GM21360 (cell line): Measurements from ENCODE around the gene MYT1.
"Not testable (repeated sequence)": the region's sequence is repeated elsewhere in the genome, so short reads cannot be mapped to it uniquely, and the experiment has no call there.

ENCODE experiments used
- ATAC-seq: cut with Tn5 transposase; IDR thresholded peaks from one replicate; pipeline ENCODE4 v1.9.1; 2021; ENCODE audit warnings: mild to moderate bottlenecking, moderate library complexity; ENCODE audit not compliant: unreplicated experiment

Gene MYT1

GRCh38 chr20:64164123-64164836 is at the start of gene MYT1:
Gene MYT1 (plus strand): TSS chr20:64164452. CDS start chr20:64198862, 34,410 bp downstream.
- no peak for ATAC-seq

GRCh38 chr20:64115171-64115911 is 48.9 kb upstream of the MYT1 start:
- ATAC-seq = no peak

- no peak for ATAC-seq
These were observed 48.2 kb upstream of the MYT1 start for GRCh38 chr20:64116016-64116415.

- ATAC-seq = no peak
These were observed 47.5 kb upstream of the MYT1 start for GRCh38 chr20:64116541-64117431.

GRCh38 chr20:64117432-64117777 is 46.8 kb upstream of the MYT1 start:
- not testable (repeated sequence) for ATAC-seq

- no peak for ATAC-seq
These were observed 45.0 kb upstream of the MYT1 start for GRCh38 chr20:64119301-64119680.

GRCh38 chr20:64119681-64120341 is 44.4 kb upstream of the MYT1 start:
- no peak for ATAC-seq

GRCh38 chr20:64121586-64121985 is 42.7 kb upstream of the MYT1 start:
- no peak for ATAC-seq

GRCh38 chr20:64122927-64123326 is 41.3 kb upstream of the MYT1 start:
- ATAC-seq = not testable (repeated sequence)

- not testable (repeated sequence) for ATAC-seq
These were observed 40.7 kb upstream of the MYT1 start for GRCh38 chr20:64123517-64123916.

- ATAC-seq = no peak
These were observed 35.0 kb upstream of the MYT1 start for GRCh38 chr20:64129146-64129782.

GRCh38 chr20:64130271-64130670 is 34.0 kb upstream of the MYT1 start:
- ATAC-seq = no peak

- ATAC-seq = no peak
These were observed 33.4 kb upstream of the MYT1 start for GRCh38 chr20:64130876-64131275.

- ATAC-seq = no peak
These were observed 32.8 kb upstream of the MYT1 start for GRCh38 chr20:64131406-64131805.

- no peak for ATAC-seq
These were observed 30.3 kb upstream of the MYT1 start for GRCh38 chr20:64133951-64134407.

GRCh38 chr20:64134744-64135143 is 29.5 kb upstream of the MYT1 start:
- not testable (repeated sequence) for ATAC-seq

GRCh38 chr20:64136004-64136710 is 28.1 kb upstream of the MYT1 start:
- no peak for ATAC-seq

- ATAC-seq = no peak
These were observed 26.6 kb upstream of the MYT1 start for GRCh38 chr20:64137598-64138031.

- ATAC-seq = no peak
These were observed 25.9 kb upstream of the MYT1 start for GRCh38 chr20:64138276-64138815.
